ENCODE results near the gene FOXC1.

The FOXC1 gene

GRCh38 chr6:1636272-1636825, 26.6 kb downstream of the FOXC1 start:
- no peak overlapping the region for H3K27ac ChIP-seq
- H3K4me2 ChIP-seq = no peak overlapping the region
- no peaks in the 10 kb centered on the region for H4K20me1 ChIP-seq (ENCODE audit: insufficient read depth)
- H3K9ac ChIP-seq = no peak overlapping the region
- H3K4me1 ChIP-seq (ENCODE audit: low read depth, poor library complexity, severe bottlenecking) = no peaks in the 10 kb centered on the region
- TF ChIP-seq CTCF (conservative IDR thresholded peaks at IDR 0.05; ENCODE audit: low read depth, low read length) = no peak
- H3K27me3 ChIP-seq (ENCODE audit: insufficient read depth, low read depth) = no peaks in the 10 kb centered on the region
- no peaks in the 10 kb centered on the region for H3K79me2 ChIP-seq (ENCODE audit: insufficient read depth, low read depth)
- H3K4me3 ChIP-seq (IDR thresholded peaks at IDR 0.05; ENCODE audit: insufficient read depth, low read depth, low read length) = no peak overlapping the region
- no peak overlapping the region for H2AFZ ChIP-seq (ENCODE audit: low read depth)
- H3K36me3 ChIP-seq (ENCODE audit: insufficient read depth) = no peaks in the 10 kb centered on the region

DNA sequence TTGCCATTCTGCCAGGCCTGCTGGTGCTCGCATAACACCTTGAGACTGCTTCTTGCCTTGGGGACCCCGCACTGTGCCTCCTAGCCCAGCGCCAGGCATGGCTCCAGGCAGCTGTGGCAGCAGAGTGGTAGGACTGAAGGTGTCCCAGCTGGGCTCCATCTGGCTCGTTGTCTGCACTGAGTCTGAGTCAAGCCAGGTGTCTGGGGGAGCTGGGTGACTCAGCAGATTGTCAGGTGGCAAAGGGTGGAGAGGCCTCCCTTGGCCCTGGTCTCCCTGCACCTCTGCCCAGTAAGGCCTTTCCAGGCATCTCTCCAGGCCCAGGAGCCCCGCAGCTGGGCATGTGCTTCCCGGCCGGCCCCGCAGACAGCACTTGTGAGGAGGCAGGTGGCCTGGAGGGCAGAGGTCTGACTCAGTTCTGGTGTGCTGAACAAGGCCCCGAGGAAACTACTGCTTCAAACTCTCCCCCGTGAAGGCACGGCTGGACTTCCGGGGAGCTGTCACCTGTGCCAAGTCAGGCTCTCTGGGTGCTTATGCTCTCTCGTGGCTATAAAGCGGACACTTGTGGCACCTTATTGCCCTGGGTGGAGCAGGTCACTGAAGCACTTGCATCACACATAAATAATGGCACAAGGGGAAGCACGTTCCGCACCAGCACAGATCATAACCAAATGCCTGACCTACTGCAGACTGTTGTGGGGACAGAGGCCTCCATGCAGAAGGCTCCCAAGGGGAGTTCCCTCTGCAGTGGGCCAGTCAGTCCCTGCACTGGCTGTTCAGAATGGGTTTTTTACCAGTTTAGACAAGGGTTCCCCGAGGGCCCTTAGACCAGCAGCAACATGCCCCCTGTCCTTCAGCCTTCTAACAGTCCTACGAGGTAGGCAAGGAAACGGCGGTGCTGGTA, 27.5 kb downstream of the FOXC1 start:
- no peak overlapping the region for H3K27ac ChIP-seq
- H3K9ac ChIP-seq = no peak overlapping the region
- H3K36me3 ChIP-seq (ENCODE audit: insufficient read depth) = no peaks in the 10 kb centered on the region
- no peak overlapping the region for H3K4me3 ChIP-seq (IDR thresholded peaks at IDR 0.05; ENCODE audit: insufficient read depth, low read depth, low read length)
- no peaks in the 10 kb centered on the region for H3K4me1 ChIP-seq (ENCODE audit: low read depth, poor library complexity, severe bottlenecking)
- no peaks in the 10 kb centered on the region for H3K79me2 ChIP-seq (ENCODE audit: insufficient read depth, low read depth)
- no peaks in the 10 kb centered on the region for H3K27me3 ChIP-seq (ENCODE audit: insufficient read depth, low read depth)
- no peak for TF ChIP-seq CTCF (conservative IDR thresholded peaks at IDR 0.05; ENCODE audit: low read depth, low read length)
- no peaks in the 10 kb centered on the region for H4K20me1 ChIP-seq (ENCODE audit: insufficient read depth)
- no peak overlapping the region for H3K4me2 ChIP-seq
- no peak overlapping the region for H2AFZ ChIP-seq (ENCODE audit: low read depth)

- H2AFZ ChIP-seq (ENCODE audit: low read depth) = no peak overlapping the region
- no peak for TF ChIP-seq CTCF (conservative IDR thresholded peaks at IDR 0.05; ENCODE audit: low read depth, low read length)
- H4K20me1 ChIP-seq (ENCODE audit: insufficient read depth) = no peaks in the 10 kb centered on the region
- no peaks in the 10 kb centered on the region for H3K4me1 ChIP-seq (ENCODE audit: low read depth, poor library complexity, severe bottlenecking)
- H3K79me2 ChIP-seq (ENCODE audit: insufficient read depth, low read depth) = no peaks in the 10 kb centered on the region
- no peak overlapping the region for H3K4me2 ChIP-seq
- H3K27ac ChIP-seq = no peak overlapping the region
- H3K36me3 ChIP-seq (ENCODE audit: insufficient read depth) = no peaks in the 10 kb centered on the region
- no peak overlapping the region for H3K9ac ChIP-seq
- H3K4me3 ChIP-seq (IDR thresholded peaks at IDR 0.05; ENCODE audit: insufficient read depth, low read depth, low read length) = no peak overlapping the region
- no peaks in the 10 kb centered on the region for H3K27me3 ChIP-seq (ENCODE audit: insufficient read depth, low read depth)
Observed at GRCh38 chr6:1639430-1639829, 29.7 kb downstream of the FOXC1 start.

- TF ChIP-seq CTCF (conservative IDR thresholded peaks at IDR 0.05; ENCODE audit: low read depth, low read length) = no peak
- Histone ChIP-seq H3K27ac (no peak overlapping the region), H3K4me3 (IDR thresholded peaks at IDR 0.05; ENCODE audit: insufficient read depth, low read depth, low read length) (no peak overlapping the region), H3K4me2 (no peak overlapping the region), H3K27me3 (ENCODE audit: insufficient read depth, low read depth) (no peaks in the 10 kb centered on the region), H4K20me1 (ENCODE audit: insufficient read depth) (no peaks in the 10 kb centered on the region), H2AFZ (ENCODE audit: low read depth) (no peak overlapping the region), H3K36me3 (ENCODE audit: insufficient read depth) (no peaks in the 10 kb centered on the region), H3K4me1 (ENCODE audit: low read depth, poor library complexity, severe bottlenecking) (no peaks in the 10 kb centered on the region), H3K9ac (no peak overlapping the region), H3K79me2 (ENCODE audit: insufficient read depth, low read depth) (no peaks in the 10 kb centered on the region)
Observed at GRCh38 chr6:1640476-1640875, 30.8 kb downstream of the FOXC1 start.

All from KMS-11 (cell line).